Stimulated activated CD4-positive, alpha-beta T cell treated with anti-CD3 and anti-CD28 coated beads, Interleukin-15, amount 100 ng/mL, for 24 hours (primary cell): Measurements from ENCODE around the gene MAN1C1.

Experiments used
- DNase-seq: peaks from one replicate; pipeline ENCODE4 v3.0.0-alpha.2; 2020

MAN1C1 gene

DNA sequence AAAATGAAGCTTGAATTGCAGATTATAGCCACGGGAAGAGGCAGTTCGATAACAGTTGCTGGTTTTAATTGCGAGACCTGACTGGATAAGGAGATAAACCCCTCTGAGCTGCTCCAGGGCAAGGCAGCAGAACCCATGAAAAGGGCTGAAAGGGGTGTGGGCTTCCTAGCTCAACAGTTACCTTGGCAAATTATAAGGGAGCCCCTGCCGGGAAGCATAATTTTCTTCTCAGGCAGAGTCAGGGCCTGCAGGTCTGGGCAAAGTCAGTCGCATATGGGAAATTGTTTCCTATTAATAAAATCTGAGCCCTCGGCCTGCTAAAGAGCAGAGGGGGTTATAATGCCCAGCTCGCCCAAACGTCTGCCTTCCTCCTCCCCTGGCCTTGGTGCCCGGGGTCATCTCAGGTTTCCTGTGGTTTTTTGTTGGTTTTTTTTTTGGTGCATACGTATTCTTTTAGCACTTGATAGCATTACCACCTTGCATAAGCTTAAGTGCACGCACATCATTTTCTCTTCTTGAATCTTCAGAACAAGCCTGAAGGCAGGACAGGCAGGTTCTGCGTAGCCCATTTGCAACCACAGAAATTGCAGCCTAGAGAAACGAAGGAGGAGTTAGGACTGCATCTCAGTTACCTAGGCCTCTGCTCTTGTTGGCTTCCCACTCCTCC, 149.5 kb downstream of the MAN1C1 start:
- no peak for DNase-seq

DNA sequence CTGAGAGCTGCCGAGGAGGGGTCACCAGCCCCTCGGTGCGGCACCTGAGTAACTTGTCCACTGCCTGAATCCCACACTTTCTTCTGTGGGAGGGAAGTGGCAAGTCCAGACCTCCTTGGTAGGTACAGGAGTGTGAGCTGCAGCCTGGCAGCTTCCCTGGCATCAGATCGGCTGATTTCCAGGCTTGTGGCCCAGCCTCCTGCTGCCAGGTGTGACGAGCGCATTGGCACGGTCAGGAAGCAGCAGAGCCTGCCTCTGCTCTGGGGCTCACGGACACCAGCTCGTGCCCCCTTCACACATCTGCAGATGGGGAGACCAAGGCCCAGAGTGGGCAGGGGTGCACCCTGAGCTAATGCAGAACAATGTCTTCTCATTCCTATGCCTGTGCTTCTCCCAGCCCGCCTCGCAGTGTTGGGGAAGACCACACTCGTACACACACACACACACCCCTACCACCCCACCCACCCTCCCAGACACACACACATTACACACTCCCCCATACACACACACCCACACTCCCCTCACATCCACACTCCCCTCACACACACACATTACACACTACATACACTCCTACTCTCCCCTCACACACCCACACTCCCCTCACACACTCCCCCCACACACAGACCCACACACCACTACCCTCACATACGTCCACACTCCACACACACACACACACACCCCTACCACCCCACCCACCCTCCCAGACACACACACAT, 150.3 kb downstream of the MAN1C1 start:
- DNase-seq: no peak

DNA sequence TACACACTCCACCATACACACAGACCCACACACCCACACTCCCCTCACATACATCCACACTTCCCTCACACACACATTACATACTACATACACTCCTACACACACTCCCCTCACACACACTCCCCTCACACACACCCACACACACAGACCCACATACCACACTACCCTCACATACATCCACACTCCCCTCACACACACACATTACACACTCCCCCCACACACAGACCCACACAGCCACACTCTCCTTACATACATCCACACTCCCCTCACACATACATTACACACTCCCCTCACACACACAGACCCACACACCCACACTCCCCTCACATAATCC, 150.8 kb downstream of the MAN1C1 start:
- no peak for DNase-seq

- DNase-seq: no peak
These were observed 152.4 kb downstream of the MAN1C1 start for GRCh38 chr1:25768999-25769398.

DNA sequence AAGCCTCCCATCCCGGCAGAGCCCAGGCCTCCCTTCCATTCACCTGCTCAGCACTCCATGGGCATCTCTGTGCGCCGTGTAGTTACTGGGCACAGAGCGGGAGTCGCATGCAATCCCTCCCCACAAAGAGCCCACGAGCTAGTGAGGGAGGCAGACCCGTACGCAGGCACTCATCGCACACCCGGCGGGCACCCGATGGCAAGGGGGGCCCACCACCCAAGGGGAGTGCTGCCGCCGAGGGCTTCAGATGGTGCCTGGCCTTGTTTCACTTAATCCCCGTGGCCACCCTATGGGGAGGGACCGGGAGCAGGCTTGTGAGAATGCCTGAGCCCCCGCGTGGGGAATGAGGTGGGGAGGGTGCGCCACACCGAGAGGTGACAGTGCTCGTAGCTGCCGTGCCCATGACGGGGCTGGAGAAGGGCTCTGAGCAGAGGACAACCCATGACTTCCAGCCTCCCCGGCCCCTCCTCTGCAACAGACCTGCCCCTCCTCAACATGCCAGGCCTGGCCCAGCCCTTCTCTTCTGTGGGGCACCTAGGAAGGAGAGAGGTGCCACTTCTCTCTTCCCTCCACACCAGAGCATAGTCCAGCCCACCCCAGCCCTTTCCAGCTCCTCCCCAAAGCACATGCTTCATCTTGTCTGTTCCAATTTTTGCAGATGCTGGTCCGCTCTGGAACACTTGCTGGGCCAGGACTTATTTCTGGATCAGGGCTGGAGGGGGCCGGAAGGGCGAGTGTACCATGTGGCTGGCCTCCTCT, 153.2 kb downstream of the MAN1C1 start:
- DNase-seq: no peak

DNA sequence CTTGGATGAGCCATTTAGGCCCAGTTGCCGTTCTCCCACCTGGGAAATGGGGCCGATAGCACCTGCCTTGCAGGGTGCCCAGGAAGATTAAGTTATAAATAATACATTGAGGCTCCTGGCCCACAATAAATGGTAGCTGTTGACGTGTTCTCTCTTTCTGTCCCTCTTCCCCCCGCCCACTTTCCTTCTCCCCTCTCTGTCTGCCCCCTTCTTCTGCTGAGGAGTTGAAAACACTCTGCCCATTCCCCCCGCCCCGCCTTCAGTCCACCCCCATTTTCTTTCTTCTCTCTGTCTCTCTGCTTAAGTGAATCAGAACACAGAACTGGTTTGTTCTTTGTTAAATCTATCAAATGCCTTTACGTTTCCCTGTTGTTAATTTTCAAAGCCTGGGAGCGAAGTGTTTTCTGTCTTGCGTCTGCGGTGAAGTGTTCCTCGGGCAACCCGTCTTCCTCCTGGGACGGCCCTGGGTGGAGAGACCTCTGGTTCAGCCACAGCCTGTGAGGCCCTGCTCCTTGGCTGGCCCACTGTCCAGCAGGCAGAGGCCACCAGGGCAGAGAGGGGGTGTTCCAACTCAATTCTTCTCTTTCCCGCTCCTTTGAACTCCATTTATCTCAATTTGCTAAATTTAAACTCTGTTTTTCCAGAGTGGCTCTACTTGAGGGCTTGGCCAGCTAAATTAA, 154.1 kb downstream of the MAN1C1 start:
- peak; percentile 19 for DNase-seq

DNA sequence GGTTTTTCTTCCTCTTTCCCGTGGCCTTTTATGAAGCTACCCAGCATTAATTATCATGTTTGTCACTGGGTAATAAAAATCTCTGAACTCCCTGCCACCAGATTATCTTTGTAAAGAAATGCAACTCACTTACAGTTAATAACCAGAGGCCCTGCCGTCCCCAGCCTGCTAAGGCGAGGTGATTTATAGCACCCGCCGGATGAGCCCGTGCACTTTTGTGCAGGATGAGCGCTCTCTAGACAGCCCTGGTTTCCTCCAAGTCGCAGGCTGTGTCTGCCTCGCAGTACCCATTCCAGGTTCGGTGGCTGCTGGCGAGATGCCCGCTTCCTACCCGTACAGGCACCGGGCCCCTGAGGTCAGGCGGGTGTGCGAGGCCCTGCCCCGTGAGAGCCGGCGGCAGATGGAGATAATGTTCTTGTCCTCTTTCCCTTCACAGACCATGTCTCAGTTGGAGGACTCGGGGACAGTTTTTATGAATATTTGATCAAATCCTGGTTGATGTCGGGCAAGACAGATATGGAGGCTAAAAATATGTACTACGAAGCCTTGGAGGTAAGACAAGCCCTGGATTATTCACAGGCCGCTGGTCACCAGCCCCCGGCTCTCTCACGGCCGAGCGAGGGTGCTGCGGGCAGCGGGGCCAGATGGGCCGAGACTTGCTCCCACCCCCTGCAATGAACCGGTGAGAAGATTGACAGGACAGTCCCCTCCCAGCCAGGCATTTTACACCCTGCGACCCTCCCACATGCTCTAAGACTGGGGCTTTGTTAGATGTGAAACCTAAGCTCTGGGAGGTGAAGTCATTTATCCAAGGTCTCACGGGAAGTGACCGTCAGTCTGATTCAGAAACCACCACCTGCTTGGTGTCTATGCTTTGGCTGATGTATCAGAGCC, 154.9 kb downstream of the MAN1C1 start:
- DNase-seq: peak; percentile 56

DNA sequence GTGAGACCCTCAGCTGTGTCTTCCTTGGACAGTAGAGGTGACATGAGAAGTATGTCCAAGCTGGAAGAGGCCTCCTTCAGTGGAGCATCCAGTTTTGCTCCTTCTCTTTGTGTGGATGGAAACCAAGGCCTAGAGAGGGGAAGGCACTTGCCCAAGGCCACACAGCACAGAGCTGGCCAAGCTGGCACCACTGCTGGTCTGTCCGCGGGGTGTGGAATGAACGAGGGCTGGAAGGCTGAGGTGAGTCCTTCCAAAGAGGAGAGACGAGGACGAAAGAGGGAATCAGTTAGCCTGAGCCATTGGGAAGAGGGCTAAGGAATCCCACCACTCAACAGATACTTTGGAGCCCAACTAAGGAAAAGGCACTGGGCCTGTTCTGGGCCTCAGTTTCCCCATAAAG, 155.6 kb downstream of the MAN1C1 start:
- DNase-seq: no peak

- DNase-seq: no peak
These were observed 156.2 kb downstream of the MAN1C1 start for GRCh38 chr1:25772692-25773245.

DNA sequence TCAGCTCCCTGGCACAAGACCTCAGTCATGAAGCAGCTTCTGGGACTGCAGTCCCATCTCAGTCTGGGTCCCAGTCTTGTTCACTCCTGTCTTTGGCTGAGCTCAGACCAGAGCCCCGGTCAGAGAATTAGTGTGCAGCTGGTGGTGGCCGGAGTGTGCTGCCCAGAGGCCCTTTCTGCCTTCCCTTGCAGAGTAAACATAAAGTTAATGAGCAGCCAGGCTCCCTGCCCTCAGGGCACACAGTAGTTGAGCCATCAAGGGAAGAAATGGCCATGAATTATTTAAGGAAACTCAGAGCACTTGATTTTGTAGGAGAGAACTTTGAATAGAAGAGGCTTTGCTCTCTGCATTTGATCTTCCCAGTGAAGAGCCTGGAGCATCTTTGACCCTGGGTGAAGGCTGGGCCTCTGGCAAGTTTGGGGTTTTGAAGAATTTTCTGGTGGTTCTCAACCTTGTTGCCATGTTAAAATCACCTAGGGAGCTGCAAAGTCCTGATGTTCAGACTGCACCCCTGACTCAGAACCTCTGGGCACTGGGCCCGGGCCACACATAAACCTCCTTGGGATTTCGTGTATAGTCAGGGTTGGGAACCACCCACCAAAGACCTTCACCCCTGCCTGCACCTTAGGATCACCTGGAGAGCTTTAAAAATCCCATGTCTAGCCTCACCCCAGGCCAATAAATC, 157.0 kb downstream of the MAN1C1 start:
- no peak for DNase-seq

GRCh38 chr1:25774206-25774803, 157.7 kb downstream of the MAN1C1 start:
- peak; percentile 22 for DNase-seq

DNA sequence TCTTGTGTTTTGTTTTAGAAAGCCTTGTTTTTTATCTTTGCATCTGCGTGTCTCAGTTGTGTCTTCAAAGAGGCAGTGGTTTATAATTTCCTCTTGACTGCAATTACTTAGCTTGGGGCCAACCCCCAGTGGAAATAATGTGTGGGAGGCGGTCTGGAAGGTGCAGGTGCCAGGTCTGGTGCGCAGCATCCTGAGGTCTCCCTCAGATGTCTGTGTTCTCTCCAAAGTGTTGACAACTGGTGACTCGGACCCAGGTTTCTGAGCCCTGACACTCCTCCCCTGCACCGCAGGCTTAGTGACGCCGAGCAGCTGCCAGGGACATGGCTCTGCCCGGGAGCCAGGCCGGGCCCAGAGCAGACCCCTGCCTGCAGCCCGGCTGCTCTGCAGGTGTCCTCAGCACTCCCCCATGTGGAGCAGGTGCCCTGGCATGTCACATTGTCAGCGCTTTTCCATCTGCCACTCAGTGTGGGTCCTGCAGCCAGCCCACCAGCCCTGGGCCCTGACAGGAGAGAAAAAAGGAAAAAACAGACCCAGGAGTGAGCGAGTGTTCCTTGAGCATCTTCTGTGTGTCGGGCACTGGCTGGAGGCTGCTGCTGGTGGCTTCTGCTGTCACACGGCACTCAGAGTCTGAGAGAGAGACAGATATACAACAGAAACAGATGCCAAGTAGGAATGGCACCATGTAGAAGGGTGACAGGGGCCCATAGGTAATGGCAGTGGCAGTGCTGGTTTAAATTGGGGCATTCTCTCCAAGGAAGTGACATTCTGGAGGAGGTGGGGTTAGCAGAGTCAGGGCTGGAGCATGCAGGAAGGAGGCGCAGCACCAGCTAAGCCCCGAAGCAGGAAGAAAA, 158.6 kb downstream of the MAN1C1 start:
- DNase-seq: peak; percentile 92

DNA sequence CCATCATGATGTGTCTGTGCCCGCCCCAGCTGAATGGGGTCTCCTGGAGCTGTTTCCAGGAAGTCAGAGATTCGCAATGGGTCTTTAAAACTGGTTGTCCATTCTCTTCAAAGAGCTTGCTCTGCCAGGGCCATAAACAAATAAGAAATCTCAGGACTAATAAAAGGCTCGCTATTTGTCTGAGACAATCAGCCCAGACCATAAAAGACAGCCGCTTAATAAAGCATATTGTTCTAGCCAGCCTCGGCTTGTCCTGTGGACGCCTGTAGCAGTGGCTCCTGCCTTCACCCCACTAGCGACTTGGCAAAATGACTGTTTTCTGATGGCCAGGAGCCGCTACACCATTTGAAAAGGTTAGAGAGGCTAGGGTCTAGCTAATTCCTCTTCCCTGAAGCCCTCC, 162.8 kb downstream of the MAN1C1 start:
- DNase-seq: no peak

- no peak for DNase-seq
These were observed 163.3 kb downstream of the MAN1C1 start for GRCh38 chr1:25779894-25780293.

DNA sequence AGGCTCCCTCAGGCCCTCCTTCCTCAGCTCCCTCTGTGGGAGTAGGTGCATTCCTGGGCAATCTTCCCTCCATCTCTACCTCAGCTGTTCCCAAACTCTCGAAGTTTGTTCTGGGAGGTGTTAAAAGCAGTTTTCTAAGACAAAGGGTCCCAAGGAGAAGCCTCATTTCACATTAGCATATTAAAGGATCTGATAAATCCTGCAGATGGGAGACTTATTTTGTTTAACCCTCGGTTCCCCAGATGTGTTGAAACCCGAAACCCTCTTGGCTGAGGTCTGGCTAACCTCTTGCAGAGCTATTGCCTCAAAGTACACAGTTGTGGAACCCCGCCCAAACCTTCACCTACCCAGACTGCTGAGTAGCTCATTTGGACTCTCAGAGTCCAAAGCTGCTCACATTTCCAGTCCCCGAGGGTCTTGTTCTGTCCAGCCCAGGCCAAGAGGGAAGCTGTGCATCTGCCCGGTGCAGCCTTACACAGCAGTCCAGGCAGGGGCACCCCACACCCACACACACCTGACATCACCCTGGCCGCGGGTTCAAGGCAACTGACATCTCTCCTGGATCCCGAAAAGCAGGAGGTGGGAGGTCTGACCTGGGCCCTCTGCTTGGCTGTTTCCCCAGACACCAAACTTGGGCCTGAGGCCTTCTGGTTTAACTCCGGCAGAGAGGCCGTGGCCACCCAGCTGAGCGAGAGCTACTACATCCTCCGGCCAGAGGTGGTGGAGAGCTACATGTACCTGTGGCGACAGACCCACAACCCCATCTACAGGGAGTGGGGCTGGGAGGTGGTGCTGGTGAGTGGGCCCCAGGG, 163.9 kb downstream of the MAN1C1 start:
- no peak for DNase-seq

- no peak for DNase-seq
These were observed 164.5 kb downstream of the MAN1C1 start for GRCh38 chr1:25781130-25781433.

DNA sequence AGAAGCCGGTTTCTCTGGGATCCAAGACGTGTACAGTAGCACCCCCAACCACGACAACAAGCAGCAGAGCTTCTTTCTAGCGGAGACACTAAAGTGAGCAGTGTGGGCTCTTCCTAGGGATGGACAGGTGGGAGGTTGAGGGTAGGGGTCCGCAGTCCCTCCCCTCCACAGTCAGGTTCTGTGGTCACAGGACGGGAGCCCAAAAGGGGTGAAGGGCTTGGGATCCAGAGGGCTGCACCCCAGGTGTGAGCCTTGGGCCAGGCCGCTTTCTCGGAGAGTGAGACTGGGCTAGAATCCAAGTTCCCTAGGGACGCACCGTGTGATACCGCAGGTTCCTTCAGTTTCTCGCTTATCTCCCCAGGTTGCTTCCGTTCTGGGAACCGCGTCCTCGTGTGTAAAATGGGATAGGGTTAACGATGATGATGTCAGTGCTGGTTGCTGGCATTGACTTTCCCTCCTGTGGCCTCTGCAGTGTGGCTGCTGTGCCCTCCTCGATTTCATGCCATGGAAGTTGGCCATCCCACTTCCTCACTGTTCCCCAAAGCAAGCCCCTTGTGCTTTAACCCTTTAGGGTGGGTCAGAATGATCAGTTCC, 166.1 kb downstream of the MAN1C1 start:
- no peak for DNase-seq

DNA sequence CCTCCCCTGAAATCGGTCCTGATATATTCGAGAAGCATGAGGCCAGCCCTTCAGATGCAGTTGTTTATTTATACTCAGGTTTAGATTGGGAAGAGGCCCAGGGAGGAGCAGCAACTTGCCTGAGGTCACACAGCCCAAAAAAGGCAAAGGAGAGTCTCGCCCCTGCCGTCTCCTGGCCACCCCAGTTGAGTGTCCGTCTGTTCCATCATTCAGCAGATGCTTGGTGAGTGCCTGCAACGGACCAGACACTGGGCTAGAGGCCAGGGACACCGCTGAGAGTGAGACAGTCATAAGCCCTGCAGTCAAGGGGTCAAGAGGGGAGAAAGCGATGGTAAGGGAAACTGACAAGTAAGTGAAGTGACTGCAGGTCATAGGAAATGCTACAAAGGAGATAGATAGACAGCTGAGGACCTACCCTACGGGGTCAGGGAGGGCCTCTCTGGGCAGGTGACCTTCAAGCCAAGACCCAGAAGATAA, 168.0 kb downstream of the MAN1C1 start:
- DNase-seq: no peak
